GM12801 (cell line): Measurements from ENCODE around the gene CRACR2A.

Experiments
- CTCF ChIP-seq: IDR thresholded peaks from one replicate; pipeline ENCODE4 v1.5.1; 2011; ENCODE audit warnings: control low read depth; ENCODE audit not compliant: insufficient read length; ENCODE audit errors: extremely low read depth

Gene CRACR2A

DNA sequence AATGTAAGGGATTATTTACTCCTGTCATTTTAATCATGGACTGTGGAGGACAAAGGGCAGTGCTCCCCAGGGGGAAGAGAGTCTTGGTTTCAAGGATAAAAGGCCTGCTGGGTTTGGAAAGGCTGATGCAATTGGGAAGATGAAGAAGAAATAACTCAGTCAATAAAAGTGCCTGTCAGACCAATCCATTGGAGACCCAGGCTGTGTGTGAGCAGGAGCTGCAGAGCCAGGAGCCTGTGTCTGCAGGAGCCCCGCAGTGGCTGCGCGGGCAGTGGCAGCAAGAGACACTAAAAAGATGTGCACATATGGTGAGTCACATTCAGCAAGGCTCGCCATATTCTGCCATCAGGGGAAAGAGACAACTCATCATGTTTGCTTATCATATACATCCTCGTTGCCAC, 90.4 kb downstream of the CRACR2A start:
- TF ChIP-seq CTCF, result no peak

GRCh38 chr12:3661028-3661427, 91.9 kb downstream of the CRACR2A start:
- TF ChIP-seq CTCF, result no peak

DNA sequence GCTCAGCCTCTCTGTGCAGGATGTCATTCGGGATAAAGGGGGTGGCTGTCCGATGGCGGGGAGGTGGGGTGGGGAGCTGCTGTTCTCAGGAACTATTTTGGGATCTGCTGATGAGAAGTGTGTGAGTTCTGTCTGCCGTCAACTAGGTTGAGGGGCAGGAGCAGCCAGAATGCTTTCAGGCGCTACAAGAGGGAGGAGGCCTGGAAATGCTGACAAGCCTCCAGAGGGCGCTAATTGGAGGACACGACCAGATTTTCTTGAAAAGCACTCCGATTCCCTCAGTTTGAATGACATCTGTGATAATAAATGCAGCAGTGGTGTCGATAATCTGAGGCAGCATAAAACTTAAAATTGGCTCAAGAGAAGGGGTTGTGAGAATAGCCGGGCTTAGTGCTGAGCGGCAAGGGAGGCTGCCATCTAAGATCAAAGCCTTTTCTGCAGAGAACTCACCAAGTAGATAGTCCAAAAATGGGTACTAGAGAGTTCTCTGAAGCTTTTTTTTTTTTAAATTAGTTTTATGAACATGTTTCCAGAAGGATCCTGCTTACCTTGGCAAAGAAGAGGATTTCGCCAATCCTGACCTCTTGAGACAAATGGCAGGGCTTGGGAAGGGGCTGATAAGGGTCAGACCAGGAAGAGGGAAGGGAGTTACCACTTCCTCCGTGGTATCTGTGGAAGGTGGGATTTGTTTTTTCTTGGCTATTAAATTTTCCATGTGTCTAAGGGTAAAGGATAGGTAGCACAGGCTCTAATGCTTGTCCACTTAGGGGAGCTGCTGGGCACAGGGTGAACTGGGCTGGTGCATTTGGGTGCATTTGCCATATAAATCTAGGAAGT, 94.4 kb downstream of the CRACR2A start:
- TF ChIP-seq CTCF, result no peak

DNA sequence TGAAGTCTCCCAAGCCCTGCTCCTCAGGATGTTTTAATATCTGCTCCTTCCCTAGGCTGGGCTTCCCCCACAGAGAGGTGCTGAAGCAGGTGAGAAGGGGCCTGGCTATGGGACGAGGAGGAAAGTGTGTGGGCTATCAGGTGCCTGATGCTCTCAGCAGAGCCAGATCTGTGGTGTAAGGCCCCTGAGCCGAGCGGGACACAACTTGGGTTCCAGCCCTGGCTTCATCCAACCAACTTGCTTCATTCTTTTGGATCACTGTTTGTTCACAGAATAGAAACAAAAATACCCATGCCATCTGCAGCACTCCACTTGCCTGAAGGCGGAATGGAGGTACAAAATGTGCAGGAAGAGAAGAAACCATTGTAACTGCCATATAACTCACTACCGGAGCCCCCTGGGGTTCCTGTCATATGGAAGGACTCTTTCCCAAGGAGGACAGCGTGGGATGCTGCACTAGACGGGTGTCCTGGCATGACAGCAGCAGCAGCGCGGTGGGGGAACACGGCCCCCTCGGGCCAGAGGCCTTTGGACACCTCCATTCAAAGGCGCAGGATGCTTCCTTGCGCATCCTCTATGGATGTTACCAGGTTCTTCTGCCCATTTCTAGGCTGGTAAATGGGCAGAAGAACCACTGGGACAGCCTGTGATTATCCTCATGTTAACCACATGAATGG, 95.8 kb downstream of the CRACR2A start:
- TF ChIP-seq CTCF, result no peak

- no peak for TF ChIP-seq CTCF
These were observed 97.5 kb downstream of the CRACR2A start for GRCh38 chr12:3655328-3655900.

- TF ChIP-seq CTCF, result no peak
These were observed 101.1 kb downstream of the CRACR2A start for GRCh38 chr12:3651585-3652424.

DNA sequence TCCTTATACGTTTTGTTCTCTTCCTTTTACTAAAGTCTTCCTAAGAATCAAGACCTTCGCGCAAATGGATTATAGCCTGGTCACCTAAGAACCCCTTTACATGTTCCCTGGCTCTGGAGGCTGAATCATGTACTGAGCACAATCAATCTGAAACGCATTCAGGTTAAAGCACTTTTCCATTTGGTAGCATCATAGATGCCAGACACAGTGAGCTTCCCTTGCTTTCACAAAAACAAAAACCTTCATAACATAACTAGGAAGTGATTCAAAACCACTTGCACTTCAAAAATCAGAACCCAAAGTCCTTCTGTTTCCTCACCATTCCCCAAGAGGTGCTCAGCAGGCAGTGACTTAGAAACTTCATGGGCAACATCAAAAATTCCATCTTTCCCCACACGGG, 105.4 kb downstream of the CRACR2A start:
- TF ChIP-seq CTCF, result no peak
